SK-N-MC (cell line): ENCODE measurements around the gene LARP7.
"Not testable (repeated sequence)": the region's sequence is repeated elsewhere in the genome, so short reads cannot be mapped to it uniquely, and the experiment has no call there.

ENCODE experiments used
- DNase-seq: peaks from one replicate; pipeline ENCODE4 v3.0.0-alpha.2; 2011; ENCODE audit warnings: low read depth, low spot score
- H3K27ac ChIP-seq: fragments of 200-600 bp; sonication (generic); 2 replicates; pipeline ENCODE4 v1.5.1; 2016; ENCODE audit warnings: mixed run types
- H3K36me3 ChIP-seq: fragments of 200-600 bp; sonication (generic); 2 replicates; pipeline ENCODE4 v1.6.1; 2017; ENCODE audit warnings: antibody characterized with exemption, low read length, mixed read lengths; ENCODE audit not compliant: insufficient read depth
- H3K4me3 ChIP-seq: fragments of 200-600 bp; sonication (generic); 2 replicates; pipeline ENCODE4 v1.5.1; 2016
- H3K9ac ChIP-seq: fragments of 200-600 bp; sonication (generic); 2 replicates; pipeline ENCODE4 v1.8.0; 2017; ENCODE audit warnings: mixed run types, mixed read lengths; ENCODE audit not compliant: insufficient read length
- H3K9me3 ChIP-seq: fragments of 200-600 bp; sonication (generic); 2 replicates; pipeline ENCODE4 v1.6.1; 2017; ENCODE audit warnings: low read depth, mild to moderate bottlenecking, antibody characterized with exemption, low read length, moderate library complexity, mixed read lengths
- EZH2 ChIP-seq: fragments of 200-600 bp; sonication (generic); IDR thresholded peaks from one replicate; pipeline ENCODE4 v1.6.1; 2017; ENCODE audit warnings: antibody characterized with exemption
- FOXP2 ChIP-seq: optimal IDR thresholded peaks from 2 replicates; pipeline ENCODE3; 2011; ENCODE audit warnings: mild to moderate bottlenecking, moderate library complexity; ENCODE audit not compliant: insufficient read depth; ENCODE audit errors: extremely low read length, control extremely low read depth
- POLR2AphosphoS5 ChIP-seq: IDR thresholded peaks from 2 replicates; pipeline ENCODE4 v1.6.1; 2012; ENCODE audit warnings: mild to moderate bottlenecking, low read depth, low read length, borderline replicate concordance

LARP7 gene

GRCh38 chr4:112646632-112647537 is 9.9 kb downstream of the LARP7 start:
- peaks cover 43% of the 10 kb centered on the region for H3K36me3 ChIP-seq

DNA sequence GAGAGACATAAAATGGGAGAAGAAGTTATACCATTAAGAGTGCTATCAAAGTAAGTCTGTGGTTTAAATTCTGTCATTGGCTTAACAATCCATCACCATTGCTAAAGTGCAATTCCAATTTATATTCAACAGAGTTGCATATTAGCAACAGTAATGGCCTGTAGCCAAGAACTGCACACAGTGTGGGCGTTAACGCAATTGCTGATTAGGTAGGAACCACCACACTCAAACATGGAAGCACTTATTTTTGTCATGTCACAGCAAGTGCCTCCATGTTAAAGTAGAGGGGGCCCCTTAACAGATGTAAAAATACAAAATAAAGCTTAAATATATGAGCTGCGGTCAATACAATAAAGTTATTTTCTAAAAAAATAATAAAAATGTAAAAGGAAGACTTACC is 10.8 kb downstream of the LARP7 start:
- H3K4me3 ChIP-seq: no peak overlapping the region

More at GRCh38 chr4:112646632-112647537, 9.9 kb downstream of the LARP7 start:
- Histone ChIP-seq H3K27ac (no peak overlapping the region), H3K9me3 (no peaks in the 10 kb centered on the region), H3K4me3 (no peak overlapping the region), H3K9ac (no peak overlapping the region)
- TF ChIP-seq EZH2: no peak
- TF ChIP-seq POLR2AphosphoS5: no peak
- DNase-seq: no peak

DNA sequence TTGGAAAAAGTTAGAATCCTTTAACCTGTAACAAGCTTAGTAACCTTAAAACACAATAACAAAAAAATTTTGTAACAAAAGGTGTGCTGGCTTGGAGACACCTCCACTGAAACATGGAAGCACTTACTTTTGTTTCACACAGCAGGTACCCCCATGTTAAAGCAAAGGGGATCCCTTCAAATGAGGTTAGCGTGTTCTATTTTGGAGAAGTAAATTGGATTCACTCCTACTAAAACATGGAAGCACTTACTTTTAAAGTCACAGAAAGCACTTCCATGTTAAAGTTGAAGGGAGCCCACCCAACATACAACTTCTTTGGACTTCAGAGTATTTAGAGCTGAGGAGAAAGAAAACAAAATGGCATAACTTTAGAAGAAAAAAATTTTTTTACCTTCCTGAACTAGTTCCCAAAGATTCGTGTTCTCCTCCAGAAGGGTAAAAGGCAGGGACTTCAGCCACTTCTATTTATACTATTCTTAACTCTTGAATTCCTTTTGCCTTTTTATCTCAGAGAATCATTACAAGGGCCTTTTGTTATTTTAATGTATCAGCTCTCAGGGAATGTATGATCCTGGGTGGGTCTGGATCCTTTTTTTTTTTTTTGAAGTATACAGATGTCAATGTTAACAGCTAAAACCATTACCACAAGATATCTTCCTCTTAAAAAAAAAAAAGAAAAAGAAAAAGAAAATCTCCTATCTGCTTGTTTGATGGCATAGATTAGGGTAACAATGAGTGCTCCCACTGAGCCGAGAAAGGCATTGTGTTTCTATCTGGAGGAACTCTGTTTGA is 11.5 kb downstream of the LARP7 start:
- TF ChIP-seq POLR2AphosphoS5: no peak
- TF ChIP-seq FOXP2: no peak
- no peak for TF ChIP-seq EZH2
- H3K36me3 ChIP-seq: peaks cover 46% of the 10 kb centered on the region
- H3K27ac ChIP-seq: peak overlapping the region; percentile 15; the same call in 1 of the 2 replicates
- no peak overlapping the region for H3K4me3 ChIP-seq
- H3K9me3 ChIP-seq: no peaks in the 10 kb centered on the region
- H3K9ac ChIP-seq: no peak overlapping the region
- no peak for DNase-seq

More for the DNA sequence above, 10.8 kb downstream of the LARP7 start:
- Histone ChIP-seq H3K36me3 (peaks cover 43% of the 10 kb centered on the region), H3K9me3 (no peaks in the 10 kb centered on the region), H3K9ac (no peak overlapping the region), H3K27ac (no peak overlapping the region)
- TF ChIP-seq POLR2AphosphoS5 (no peak), FOXP2 (no peak), EZH2 (no peak)
- DNase-seq: peak; percentile 16

- peaks cover 51% of the 10 kb centered on the region for H3K36me3 ChIP-seq
- H3K27ac ChIP-seq: peak overlapping the region; percentile 15; the same call in 1 of the 2 replicates
- no peaks in the 10 kb centered on the region for H3K9me3 ChIP-seq
- TF ChIP-seq POLR2AphosphoS5 (no peak), FOXP2 (no peak), EZH2 (no peak)
- DNase-seq: no peak
- no peak overlapping the region for H3K9ac ChIP-seq
- no peak overlapping the region for H3K4me3 ChIP-seq
Observed at GRCh38 chr4:112649055-112649408, 12.1 kb downstream of the LARP7 start.

- no peak overlapping the region for H3K4me3 ChIP-seq
- no peak overlapping the region for H3K9ac ChIP-seq
- no peak overlapping the region for H3K27ac ChIP-seq
- TF ChIP-seq FOXP2 (no peak), EZH2 (no peak), POLR2AphosphoS5 (no peak)
- no peaks in the 10 kb centered on the region for H3K9me3 ChIP-seq
- H3K36me3 ChIP-seq: peaks cover 53% of the 10 kb centered on the region
- DNase-seq: no peak
Observed at GRCh38 chr4:112650332-112650731, 13.4 kb downstream of the LARP7 start.

DNA sequence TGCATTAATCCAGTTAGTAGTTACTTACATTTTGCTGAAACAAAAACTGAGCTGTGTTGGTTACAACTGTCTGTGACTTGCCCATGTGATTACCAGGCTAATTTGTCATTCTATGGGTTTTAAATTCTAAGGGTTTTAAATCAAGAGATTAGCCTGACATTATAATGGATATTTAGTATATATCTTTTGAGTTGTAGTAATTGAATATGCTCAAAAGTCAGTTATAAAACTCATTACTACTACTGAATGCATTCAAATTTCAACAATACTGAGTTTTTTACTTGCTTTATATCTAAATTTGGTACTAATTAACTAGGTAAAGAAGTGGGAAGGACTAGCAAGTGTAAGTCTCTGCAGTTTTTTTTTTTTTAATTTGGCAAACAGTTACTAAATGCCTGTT is 14.7 kb downstream of the LARP7 start:
- no peak overlapping the region for H3K27ac ChIP-seq
- H3K9ac ChIP-seq: no peak overlapping the region
- no peak for DNase-seq
- no peak for TF ChIP-seq EZH2
- TF ChIP-seq FOXP2: no peak
- TF ChIP-seq POLR2AphosphoS5: no peak
- H3K4me3 ChIP-seq: no peak overlapping the region
- H3K9me3 ChIP-seq: no peaks in the 10 kb centered on the region
- H3K36me3 ChIP-seq: peaks cover 50% of the 10 kb centered on the region

DNA sequence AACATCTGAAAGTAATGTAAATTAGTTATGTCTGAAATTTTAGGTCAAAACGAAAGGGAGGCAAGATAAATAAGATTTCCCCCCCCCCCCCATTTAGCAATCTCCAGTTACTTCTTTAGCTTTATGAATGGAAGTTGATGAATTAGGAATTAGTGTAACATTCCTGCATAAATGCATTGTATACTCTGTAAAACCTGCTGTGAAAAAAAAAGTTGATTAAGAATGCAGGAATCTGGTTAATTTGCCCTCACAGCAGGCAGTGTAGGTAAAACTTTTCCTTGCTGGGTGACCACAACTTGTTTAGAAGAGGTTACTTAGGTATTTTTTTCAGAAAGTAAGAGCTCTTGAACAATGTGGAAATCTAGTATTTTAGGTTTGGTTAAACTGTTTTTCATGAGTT is 15.3 kb downstream of the LARP7 start:
- peaks cover 49% of the 10 kb centered on the region for H3K36me3 ChIP-seq
- H3K9ac ChIP-seq: no peak overlapping the region
- no peak for DNase-seq
- H3K27ac ChIP-seq: no peak overlapping the region; the same call in 1 of the 2 replicates
- H3K4me3 ChIP-seq: no peak overlapping the region
- no peaks in the 10 kb centered on the region for H3K9me3 ChIP-seq
- TF ChIP-seq POLR2AphosphoS5 (no peak), EZH2 (no peak), FOXP2 (no peak)

DNA sequence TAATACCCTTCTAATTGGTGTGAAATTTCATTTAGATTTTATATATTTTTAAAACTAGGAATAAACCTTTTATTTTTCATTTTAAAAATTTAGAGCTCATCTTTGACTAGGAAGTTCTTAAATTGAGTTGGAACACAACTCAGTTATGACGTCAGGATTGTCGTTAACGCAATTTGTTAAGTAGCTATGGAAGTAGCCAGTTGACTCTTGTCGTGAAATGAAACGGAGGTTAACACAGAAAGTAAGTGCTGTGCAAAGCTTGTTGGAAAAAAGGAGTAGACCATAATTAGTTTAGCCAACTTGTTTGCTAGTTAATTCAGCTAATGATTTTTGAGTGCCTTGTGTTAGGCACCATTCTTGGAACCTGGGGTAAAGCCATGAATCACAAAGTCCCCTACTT is 18.3 kb downstream of the LARP7 start:
- Histone ChIP-seq H3K27ac (no peak overlapping the region), H3K9me3 (no peaks in the 10 kb centered on the region), H3K36me3 (peaks cover 48% of the 10 kb centered on the region), H3K4me3 (no peak overlapping the region), H3K9ac (no peak overlapping the region)
- TF ChIP-seq EZH2 (no peak), FOXP2 (no peak), POLR2AphosphoS5 (no peak)
- DNase-seq: no peak

- H3K9ac ChIP-seq, H3K27ac ChIP-seq, H3K9me3 ChIP-seq, DNase-seq, H3K4me3 ChIP-seq: not testable (repeated sequence)
- peaks cover 41% of the 10 kb centered on the region for H3K36me3 ChIP-seq
Observed at GRCh38 chr4:112656115-112656514, 19.2 kb downstream of the LARP7 start.
